Esophagus squamous epithelium (tissue), 5 donors: ENCODE results near the gene MICOS13. TPM values are rescaled to one million over a fixed set of nuclear protein-coding genes. Genes with fewer than 3 reads are reported as not detected.

ENCODE experiments used
- DNase-seq: peaks from one replicate; lab custom pipeline; 2025; lab: John Stamatoyannopoulos, UW
- H3K27ac ChIP-seq, 4 donors: fragments of 200-600 bp; sonication (generic); one replicate each; pipeline ENCODE4 v1.5.1; 2016 to 2019; ENCODE audit warnings: mild to moderate bottlenecking in 1 of 4
- H3K27me3 ChIP-seq, 4 donors: fragments of 200-600 bp; sonication (generic); 1 replicate in 3 of 4; 2 replicates in 1 of 4; pipeline versions ENCODE4 v1.5.1 to v1.6.0; 2017 to 2021; ENCODE audit warnings: antibody characterized with exemption in 1 of 4
- H3K36me3 ChIP-seq, 3 donors: fragments of 200-600 bp; sonication (generic); one replicate each; pipeline ENCODE4 v1.5.1; 2016 to 2019
- H3K4me1 ChIP-seq, 3 donors: fragments of 200-600 bp; sonication (generic); one replicate each; pipeline ENCODE4 v1.5.1; 2017 to 2019
- H3K4me3 ChIP-seq, 4 donors: fragments of 200-600 bp; sonication (generic); 1 replicate in 3 of 4; 2 replicates in 1 of 4; pipeline ENCODE4 v1.5.1; 2016 to 2019; ENCODE audit warnings: mild to moderate bottlenecking in 2 of 4, moderate library complexity in 1 of 4
- H3K9me3 ChIP-seq, 3 donors: fragments of 200-600 bp; sonication (generic); one replicate each; pipeline ENCODE4 v1.5.1; 2016 to 2019
- POLR2A ChIP-seq, 4 donors: fragments of 450-650 bp; IDR thresholded peaks; one replicate each; pipeline ENCODE4 v1.6.1; 2017; ENCODE audit warnings: antibody characterized with exemption in 4 of 4, mild to moderate bottlenecking in 4 of 4, moderate library complexity in 3 of 4
- WGBS, 2 donors: methylation state at CpG; one replicate each; pipeline ENCODE4 v1.1.5; 2018; 5-methylcytosine and 5-hydroxymethylcytosine counted together
- intact Hi-C: fragments of 100-400 bp; cut with DNase I; formaldehyde crosslinking; loops from one replicate; pipeline ENCODE4 v1.15.0; 2022
- total RNA-seq, 4 donors: library from RNA; depleted of rRNA; stranded (reverse); fragments of >200 nt; gene quantifications; one replicate each; pipeline ENCODE4 v1.1.0, GENCODE V29; 2016
- TF ChIP-seq, protein P1 (sequence below), 6 experiments: fragments of 450-650 bp in 4 of 6; fragments of 200-600 bp in 2 of 6; sonication (generic) in 2 of 6; IDR thresholded peaks; one replicate each; pipeline ENCODE4 v1.5.1; 2016 to 2019; ENCODE audit warnings: antibody characterized with exemption in 6 of 6, mild to moderate bottlenecking in 4 of 6, moderate library complexity in 4 of 6
- donor health status: DM: yes; HTN: yes; CAD: no.

MICOS13 gene
- total RNA-seq, 4 donors from 2014 or later: 34.0 to 76.3 (median 48.8) TPM

DNA sequence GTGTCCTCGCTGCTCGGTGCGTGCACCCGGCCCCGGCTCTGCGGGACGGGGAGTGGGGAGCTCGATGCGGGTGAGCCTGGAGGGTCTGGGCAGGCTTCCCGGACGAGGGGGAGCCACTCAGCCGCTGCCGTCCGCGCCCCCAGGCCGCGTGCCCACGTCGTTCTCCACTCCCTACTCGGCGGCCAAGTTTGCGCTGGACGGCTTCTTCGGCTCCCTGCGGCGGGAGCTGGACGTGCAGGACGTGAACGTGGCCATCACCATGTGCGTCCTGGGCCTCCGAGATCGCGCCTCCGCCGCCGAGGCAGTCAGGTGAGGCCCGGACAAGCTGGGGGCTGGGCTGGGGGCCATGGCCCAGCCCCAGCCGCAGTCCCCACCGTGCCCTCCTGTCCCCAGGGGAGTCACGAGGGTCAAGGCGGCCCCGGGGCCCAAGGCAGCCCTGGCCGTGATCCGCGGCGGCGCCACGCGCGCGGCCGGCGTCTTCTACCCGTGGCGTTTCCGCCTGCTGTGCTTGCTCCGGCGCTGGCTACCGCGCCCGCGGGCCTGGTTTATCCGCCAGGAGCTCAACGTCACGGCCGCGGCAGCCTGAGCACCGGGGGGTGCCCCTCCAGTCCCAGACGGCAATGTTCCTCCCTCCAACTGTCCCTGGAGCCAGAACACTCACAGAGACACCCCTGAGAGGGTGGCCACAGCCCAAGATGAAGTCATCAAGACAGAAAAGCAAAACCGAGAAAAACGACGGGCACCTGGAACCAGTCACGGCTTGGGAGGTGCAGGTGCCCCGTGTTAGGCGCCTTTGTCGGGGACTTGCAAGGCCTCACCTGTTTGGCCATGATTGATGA is 7.3 kb upstream of the MICOS13 start:
- Histone ChIP-seq H3K36me3 (peaks cover 0 to 12% (median 10%) of the 10 kb centered on the region in 3 donors), H3K4me3 (peak overlapping the region; percentile 45 to 83 (median 64)), H3K27ac (peak overlapping the region; percentile 76 to 94 (median 92)), H3K9me3 (no peaks in the 10 kb centered on the region), H3K4me1 (peaks cover 14 to 53% (median 21%) of the 10 kb centered on the region in 3 donors), H3K27me3 (no peaks in the 10 kb centered on the region)
- 74 to 86% methylated on average over 7 to 8 of the region's 76 CpGs for WGBS, 2 donors
- TF ChIP-seq POLR2A (IDR thresholded peaks at IDR 0.05): no peak
- TF ChIP-seq, protein P1, sequence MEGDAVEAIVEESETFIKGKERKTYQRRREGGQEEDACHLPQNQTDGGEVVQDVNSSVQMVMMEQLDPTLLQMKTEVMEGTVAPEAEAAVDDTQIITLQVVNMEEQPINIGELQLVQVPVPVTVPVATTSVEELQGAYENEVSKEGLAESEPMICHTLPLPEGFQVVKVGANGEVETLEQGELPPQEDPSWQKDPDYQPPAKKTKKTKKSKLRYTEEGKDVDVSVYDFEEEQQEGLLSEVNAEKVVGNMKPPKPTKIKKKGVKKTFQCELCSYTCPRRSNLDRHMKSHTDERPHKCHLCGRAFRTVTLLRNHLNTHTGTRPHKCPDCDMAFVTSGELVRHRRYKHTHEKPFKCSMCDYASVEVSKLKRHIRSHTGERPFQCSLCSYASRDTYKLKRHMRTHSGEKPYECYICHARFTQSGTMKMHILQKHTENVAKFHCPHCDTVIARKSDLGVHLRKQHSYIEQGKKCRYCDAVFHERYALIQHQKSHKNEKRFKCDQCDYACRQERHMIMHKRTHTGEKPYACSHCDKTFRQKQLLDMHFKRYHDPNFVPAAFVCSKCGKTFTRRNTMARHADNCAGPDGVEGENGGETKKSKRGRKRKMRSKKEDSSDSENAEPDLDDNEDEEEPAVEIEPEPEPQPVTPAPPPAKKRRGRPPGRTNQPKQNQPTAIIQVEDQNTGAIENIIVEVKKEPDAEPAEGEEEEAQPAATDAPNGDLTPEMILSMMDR (IDR thresholded peaks at IDR 0.05): no peak
- no peak for DNase-seq
- intact Hi-C loops: loop anchor here (10.0 kb wide), 1 partner anchor 63 kb away; the partner anchor contains the start of genes SAFB and SAFB2

DNA sequence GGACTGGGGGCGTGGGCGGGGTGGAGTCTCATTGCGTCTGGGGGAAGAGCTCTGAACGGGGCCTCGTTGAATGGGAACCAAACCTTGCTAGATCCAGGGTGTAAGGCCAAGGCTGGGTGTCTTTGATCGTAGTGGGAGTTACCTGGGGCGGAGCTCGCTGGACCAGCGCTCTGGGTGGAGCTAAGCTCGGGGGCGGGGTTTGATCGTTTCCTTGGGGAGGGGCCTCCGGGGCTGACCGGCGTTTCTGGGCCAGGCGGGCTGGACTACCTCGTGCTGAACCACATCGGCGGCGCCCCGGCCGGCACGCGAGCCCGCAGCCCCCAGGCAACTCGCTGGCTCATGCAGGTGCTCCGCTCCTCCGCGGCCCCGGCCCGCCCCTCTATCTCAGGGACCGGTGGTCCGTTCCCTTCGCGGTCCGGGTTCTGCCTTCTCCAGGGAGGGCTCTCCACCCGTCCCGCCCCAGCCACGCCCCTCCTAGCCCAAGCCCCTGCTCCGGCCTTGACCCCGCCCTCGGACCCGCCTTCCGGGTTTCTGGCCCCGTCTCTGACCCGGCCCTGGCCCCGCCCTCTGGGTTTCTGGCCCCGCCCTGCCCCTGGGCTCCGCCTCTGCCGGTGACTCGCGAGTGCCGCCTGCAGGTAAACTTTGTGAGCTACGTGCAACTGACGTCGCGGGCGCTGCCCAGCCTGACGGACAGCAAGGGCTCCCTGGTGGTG is 6.5 kb upstream of the MICOS13 start:
- H3K36me3 ChIP-seq: peaks cover 0 to 5% (median 3%) of the 10 kb centered on the region in 3 donors
- 0% methylated on average over 13 to 24 of the region's 59 CpGs for WGBS, 2 donors
- H3K4me3 ChIP-seq: peak overlapping the region; percentile 45 to 83 (median 64)
- no peaks in the 10 kb centered on the region for H3K9me3 ChIP-seq
- H3K4me1 ChIP-seq: peaks cover 13 to 45% (median 14%) of the 10 kb centered on the region in 3 donors
- peak; percentile 89 for DNase-seq
- intact Hi-C loops: loop anchor here (10.0 kb wide), 1 partner anchor 62 kb away; the partner anchor contains the start of genes SAFB and SAFB2
- no peak for TF ChIP-seq POLR2A (IDR thresholded peaks at IDR 0.05)
- TF ChIP-seq, protein P1 (IDR thresholded peaks at IDR 0.05): peak; percentile 79 to 90 (median 83)
- no peaks in the 10 kb centered on the region for H3K27me3 ChIP-seq
- H3K27ac ChIP-seq: peak overlapping the region; percentile 76 to 94 (median 92)

DNA sequence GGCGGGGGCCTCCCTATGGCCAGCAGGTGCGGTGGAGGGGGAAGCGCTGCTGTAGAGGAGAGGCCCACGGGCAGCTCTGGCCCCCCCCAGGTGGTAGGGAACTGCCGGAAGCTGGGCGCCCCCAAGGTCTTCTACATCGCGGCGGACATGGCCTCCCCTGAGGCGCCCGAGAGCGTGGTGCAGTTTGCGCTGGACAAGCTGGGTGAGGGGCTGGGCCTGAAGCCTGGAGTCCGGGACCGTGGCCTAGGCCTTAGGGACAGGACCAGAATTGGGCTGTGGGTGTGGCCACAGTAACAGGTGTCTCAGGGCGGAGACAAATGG is 6.0 kb upstream of the MICOS13 start:
- TF ChIP-seq, protein P1 (IDR thresholded peaks at IDR 0.05): no peak
- TF ChIP-seq POLR2A (IDR thresholded peaks at IDR 0.05): no peak
- intact Hi-C loops: loop anchor here (10.0 kb wide), 1 partner anchor 61 kb away; the partner anchor contains the start of genes SAFB and SAFB2
- no peak for DNase-seq
- Histone ChIP-seq H3K27me3 (no peaks in the 10 kb centered on the region), H3K27ac (peak overlapping the region; percentile 76 to 94 (median 92)), H3K4me3 (peak overlapping the region; percentile 45 to 83 (median 64)), H3K36me3 (no peaks in the 10 kb centered on the region), H3K9me3 (no peaks in the 10 kb centered on the region), H3K4me1 (peaks cover 8 to 43% (median 9%) of the 10 kb centered on the region in 3 donors)
- WGBS, 2 donors: 33 to 61% methylated on average over 2 to 3 of the region's 16 CpGs

DNA sequence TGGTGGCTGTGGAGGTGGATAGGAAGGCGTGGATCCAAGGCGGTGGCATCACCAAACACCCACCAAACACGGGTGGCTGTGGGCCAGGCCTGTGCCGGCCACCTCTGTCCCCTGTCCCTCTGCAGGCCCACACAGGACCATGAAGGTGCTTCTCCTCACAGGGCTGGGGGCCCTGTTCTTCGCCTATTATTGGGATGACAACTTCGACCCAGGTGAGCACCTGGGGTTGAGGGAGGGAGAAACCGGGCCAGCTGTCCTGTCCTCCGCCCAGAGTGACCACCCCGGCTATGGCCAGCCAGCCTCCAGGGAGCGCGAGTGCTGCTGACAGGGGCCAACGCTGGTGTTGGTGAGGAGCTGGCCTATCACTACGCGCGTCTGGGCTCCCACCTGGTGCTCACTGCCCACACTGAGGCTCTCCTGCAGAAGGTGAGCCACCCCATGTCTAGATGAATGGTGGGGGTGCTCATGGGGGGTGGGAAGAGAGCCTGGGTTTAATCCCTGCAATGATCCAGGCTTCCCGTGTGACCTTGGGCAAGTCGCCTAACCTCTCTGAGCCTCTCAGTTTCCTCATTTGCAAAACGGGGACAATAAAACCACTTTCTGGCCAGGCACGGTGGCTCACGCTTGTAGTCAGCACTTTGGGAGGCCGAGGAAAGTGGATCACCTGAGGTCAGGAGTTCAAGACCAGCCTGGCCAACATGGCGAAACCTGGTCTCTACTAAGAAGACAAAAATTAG is 4.5 kb upstream of the MICOS13 start:
- no peak overlapping the region for H3K4me3 ChIP-seq
- no peaks in the 10 kb centered on the region for H3K36me3 ChIP-seq
- intact Hi-C loops: loop anchor here (10.0 kb wide), 1 partner anchor 60 kb away; the partner anchor contains the start of genes SAFB and SAFB2
- H3K27me3 ChIP-seq: no peaks in the 10 kb centered on the region
- TF ChIP-seq, protein P1 (IDR thresholded peaks at IDR 0.05): no peak
- no peak for TF ChIP-seq POLR2A (IDR thresholded peaks at IDR 0.05)
- no peak overlapping the region for H3K27ac ChIP-seq
- 82 to 93% methylated on average over 6 to 14 of the region's 22 CpGs for WGBS, 2 donors
- H3K9me3 ChIP-seq: no peaks in the 10 kb centered on the region
- DNase-seq: no peak
- H3K4me1 ChIP-seq: peaks cover 7 to 42% (median 11%) of the 10 kb centered on the region in 3 donors
